ENCODE measurements around the gene LRPPRC. TPM values are rescaled to one million over a fixed set of nuclear protein-coding genes. Genes with fewer than 3 reads are reported as not detected.

Gene LRPPRC
- polyA plus RNA-seq, 3 donors = 114 to 131 (median 115) TPM

DNA sequence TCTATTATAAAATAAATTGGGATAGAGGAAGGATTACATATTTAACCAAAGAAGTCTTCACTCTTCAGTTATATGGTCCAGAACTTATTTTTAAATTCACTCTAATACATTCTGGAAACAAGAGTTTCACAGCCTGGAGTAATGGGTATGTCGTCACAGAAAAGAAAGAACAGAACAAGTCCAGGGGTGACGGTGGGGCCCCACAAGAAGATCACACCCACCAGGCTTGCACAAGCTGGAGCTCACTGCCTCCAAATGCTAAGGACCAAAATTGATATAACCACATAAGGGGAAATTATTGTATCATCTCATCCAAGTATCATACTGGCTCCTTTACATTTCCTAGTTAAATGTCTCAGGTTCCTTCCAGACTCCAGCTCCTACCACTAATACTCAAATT lies 11.3 kb downstream of the LRPPRC start:
- no peak for DNase-seq (ENCODE audit: low read depth in 3 of 3, low spot score in 2 of 3)

DNA sequence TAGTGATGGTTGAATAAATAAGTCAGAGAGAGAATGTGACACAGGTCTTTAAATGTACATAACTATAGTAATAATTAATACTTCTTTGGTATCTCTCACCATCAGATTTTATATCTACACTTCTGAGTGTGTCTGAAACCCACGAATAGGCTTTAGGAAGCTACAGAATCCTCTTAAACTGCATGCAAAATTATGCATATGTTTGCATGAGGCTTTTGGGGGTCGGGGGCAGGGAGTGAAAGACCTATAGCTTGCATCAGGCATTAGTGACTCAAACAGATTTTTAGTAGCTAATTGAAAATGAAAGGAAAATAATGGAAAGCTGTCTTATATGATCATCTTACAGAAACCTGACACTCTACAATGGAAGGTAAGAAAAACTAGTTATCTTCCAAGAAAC lies 14.9 kb downstream of the LRPPRC start:
- no peak for DNase-seq (ENCODE audit: low read depth in 3 of 3, low spot score in 2 of 3)

DNA sequence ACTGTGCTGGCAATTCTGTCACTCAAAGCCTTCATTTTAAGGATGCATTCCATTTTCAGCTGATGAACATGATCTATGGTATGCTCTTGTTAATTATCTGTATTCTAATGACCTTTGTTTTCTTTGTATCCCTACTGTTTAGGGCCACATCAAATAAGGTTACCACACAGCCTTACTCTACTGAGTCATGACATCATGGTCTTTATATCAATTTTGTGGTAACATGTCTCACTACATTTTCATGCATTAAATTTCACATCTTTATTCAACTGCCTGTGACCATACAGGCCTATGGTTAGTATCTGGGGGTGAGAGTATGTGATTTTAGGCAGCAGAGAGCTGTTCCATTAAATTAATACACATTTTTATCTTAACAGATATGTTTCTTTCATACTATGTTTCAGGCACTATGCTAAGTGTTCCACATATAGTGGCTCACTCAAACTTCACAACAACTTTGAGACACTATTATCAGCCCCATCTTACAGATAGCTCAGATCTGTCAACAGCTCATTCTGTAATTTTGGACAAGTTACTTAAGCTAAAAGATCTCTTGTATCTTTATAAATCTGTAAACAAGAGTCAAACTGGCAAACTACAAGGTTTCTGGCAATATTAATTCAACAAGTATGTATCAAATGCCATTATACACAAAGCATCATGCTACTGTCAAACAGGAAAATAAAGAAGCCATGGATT lies 18.0 kb downstream of the LRPPRC start:
- no peak for DNase-seq (ENCODE audit: low read depth in 3 of 3, low spot score in 2 of 3)

DNA sequence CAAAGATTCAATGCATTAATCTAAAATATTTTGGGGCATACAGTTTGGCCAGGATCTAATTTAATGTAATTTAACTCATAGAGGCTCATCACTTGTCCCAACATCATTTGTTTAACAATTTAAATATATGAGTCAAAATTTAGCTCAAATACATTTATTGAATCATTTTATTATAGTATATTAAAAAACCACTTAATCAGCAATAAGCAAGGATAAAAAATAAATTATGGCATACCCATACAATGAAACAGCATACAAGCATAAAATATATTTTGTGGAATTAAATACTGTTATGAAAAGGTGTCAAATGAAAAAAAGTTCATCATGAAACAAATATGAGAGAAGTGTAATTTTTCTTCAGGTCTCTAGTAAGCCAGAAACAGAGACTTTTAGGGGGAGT lies 34.9 kb downstream of the LRPPRC start:
- no peak for DNase-seq (ENCODE audit: low read depth in 3 of 3, low spot score in 2 of 3)

DNA sequence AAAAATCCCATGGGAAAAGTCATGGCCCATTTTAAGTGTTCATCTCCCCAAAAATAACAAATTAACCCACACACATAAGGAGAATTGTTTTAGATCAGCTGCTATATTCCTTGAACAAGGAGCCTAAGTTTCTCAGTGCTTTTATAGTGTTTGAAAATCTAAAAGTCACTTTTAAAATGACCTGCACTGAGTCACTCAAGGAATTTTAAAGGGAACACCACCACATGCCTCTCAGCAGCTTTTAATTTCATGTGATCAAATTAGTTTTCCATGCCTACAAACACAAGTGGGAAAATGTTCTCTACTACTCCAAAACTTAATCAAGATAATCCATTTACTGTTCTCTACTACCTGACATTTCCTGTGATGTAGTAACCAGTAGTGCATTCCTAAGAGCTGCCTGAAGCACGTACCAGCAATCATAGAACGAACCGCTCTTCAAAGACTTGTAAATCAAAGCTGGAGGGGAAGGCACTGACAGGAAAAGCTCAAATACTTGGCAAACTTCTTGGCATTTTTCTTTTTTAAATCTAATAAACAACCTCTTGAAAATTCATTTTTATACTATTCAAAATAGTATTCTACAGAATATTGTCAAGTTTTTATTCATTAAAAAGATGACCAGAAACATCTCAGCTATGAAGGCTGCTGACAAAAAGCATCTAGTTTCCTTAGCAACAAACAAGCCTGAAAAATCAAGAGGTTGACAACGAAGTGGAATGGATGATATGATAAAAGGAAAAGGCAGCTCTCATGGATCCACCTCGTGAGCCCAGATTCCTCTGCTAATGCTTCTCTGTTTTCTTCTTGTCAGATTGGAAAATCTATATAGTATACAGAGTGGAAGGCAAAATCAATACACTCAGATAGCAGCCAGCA lies 37.2 kb downstream of the LRPPRC start:
- DNase-seq (ENCODE audit: low read depth in 3 of 3, low spot score in 2 of 3) = no peak

DNA sequence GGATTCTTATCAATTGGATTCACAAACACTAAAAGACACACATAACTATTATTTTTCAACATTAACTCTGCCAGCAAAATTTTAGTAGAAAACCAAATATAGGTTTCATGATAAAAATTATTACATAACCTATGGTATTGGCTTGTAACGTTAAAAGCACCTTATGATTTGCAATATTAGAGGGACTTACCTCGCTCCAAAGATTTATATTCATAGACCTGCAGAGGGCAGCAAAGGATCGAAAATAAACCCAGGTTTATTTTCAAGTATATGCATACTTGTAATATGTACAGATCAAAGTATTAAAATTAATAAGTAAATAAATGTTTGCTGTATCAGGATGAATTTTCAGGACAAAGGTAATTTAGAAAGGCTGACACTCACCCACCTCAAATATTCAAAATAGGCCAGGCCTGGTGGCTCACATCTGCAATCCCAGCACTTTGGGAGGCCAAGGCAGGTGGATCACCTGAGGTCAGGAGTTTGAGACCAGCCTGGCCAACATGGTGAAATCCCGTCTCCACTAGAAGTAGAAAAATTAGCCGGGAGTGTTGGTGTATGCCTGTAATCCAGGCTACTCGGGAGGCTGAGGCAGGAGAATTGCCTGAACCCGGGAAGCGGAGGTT lies 45.3 kb downstream of the LRPPRC start:
- peak in 1 of 3 donors; percentile 4 for DNase-seq (ENCODE audit: low read depth in 3 of 3, low spot score in 2 of 3)

DNA sequence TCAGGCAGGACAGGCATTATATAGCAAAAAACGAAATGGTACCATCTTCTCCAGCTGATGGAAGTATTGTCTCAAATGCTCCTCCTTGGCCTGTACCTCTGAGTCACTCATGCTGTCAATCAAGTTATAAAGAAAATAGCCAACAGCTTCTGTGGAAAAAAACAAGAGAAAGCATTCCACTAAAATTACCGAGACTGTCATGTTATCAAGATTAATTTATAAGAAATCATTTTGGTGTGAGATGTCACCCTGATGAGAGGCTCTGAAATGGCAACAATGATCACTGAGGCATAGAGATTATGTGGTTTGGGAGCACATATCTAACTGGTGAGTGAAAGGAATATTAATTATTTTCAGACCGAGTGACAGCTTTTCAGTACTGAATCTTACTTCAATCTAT lies 47.4 kb downstream of the LRPPRC start:
- DNase-seq (ENCODE audit: low read depth in 3 of 3, low spot score in 2 of 3) = no peak

DNA sequence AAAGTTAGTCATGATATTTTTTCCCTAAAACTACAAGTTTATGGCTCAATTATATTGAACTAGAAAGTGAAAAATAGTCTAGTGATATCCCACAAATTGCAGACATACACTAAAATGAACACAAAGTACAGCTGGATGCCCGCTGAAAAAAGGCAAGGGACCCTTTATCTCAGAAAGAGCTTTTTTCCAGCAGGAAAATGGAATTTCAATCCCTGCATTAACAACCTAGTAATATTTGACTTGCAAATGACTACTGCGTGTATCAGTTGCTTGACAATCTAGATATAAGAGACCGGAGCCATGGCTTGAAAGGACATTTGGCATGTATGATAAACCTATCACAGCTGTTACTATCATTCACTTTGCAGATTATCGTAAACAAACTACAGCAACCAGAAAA lies 49.1 kb downstream of the LRPPRC start:
- DNase-seq (ENCODE audit: low read depth in 3 of 3, low spot score in 2 of 3) = no peak

DNA sequence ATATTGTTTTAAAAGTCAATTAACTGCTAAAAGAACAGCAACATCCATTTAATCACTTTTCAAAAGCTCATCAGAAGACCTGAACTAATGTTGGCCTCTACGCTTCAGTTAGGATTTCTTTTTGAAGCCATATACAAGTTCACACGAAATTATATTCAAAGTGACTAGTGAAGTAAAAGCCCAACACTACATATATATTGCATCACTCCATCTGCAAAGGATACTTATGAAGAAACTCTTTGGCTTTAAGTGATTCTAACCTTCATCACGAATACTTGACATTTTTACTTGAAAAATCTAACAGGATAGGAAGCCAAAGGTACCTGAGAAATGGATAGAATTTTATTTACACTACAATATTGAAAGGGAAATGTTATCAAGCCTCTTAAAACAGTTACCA lies 50.4 kb downstream of the LRPPRC start:
- DNase-seq (ENCODE audit: low read depth in 3 of 3, low spot score in 2 of 3) = no peak

DNA sequence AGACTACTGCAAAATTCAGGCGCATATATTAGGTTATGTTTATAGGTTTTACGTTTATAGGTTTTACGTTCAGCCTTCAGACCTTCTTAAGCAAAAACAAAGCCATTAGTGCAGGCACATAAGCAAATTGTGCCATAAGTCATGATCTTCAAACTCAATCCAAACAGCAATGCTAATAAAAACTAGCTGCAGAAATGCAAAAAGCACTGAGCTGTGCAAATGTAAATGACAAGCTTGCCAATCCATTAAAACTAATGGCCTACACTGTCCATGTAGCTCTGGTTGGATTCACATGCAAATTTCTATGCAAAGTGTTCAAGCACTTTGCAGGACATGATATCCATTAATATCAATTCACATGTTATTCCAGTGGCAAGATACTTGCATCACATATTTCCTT lies 50.9 kb downstream of the LRPPRC start:
- DNase-seq (ENCODE audit: low read depth in 3 of 3, low spot score in 2 of 3) = no peak

DNA sequence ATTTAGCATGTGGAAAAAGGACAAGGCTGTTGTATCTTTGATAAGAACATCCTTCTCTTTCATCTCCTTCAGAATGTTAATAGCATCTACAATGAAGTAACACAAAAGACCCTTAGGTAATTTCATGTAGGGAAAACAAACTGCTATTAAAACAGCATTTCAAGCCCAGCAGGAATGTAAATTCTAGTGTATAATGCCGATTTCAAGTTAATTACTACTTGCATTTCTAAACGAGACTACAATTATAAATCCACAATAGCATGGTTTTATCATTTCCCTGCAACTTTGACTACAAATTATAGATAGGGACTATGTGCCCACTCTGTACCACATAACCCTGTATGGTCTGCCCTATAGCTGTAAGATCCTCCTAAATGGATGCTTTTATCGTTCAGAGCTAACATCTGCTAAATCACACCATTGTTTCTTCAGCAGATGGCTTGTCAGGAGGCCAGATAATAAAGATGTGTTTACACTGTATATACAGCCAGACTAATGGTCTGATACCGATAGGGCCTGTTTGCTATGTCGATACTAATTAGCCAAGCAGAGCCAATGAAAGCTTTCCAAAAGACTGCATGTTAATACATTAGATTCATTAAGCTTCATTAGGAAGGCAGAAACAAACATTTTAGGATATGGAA lies 51.9 kb downstream of the LRPPRC start:
- no peak for DNase-seq (ENCODE audit: low read depth in 3 of 3, low spot score in 2 of 3)

DNA sequence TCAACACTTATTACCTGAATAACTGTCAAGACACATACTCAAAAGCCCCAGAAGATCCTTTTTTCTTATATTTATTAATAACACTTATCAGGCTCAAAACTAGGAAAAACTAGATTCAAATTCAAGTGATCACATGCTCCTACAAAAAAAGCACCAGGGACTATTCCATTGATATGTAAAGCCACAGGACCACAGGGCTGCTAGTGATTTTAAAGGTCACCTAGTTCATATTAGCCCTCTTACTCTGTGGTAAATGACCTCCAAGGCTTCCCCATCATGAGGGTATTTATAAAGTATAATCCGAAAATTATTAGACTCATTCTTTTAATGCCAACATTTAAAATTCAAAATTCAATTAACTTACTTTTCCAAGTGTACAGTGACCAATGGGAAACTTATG lies 52.5 kb downstream of the LRPPRC start:
- no peak for DNase-seq (ENCODE audit: low read depth in 3 of 3, low spot score in 2 of 3)

DNA sequence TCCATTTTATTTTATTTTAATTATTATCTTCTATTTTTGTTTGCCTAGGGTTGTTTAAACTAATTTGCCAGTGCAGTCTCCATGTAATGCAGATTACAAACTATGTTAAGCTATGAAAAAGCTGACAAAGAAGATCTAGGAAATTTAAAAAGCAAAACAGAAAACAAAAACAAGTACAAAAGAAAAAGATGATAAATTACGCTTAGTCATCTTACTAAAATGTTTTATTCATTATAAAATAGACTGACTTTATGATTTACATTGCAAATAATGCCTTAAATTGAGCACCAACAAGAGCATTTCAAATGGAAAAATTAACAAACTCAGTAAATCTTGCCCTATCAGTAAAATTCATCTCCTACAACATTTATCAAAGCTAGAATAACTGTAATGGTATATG lies 52.9 kb downstream of the LRPPRC start:
- DNase-seq (ENCODE audit: low read depth in 3 of 3, low spot score in 2 of 3) = no peak

DNA sequence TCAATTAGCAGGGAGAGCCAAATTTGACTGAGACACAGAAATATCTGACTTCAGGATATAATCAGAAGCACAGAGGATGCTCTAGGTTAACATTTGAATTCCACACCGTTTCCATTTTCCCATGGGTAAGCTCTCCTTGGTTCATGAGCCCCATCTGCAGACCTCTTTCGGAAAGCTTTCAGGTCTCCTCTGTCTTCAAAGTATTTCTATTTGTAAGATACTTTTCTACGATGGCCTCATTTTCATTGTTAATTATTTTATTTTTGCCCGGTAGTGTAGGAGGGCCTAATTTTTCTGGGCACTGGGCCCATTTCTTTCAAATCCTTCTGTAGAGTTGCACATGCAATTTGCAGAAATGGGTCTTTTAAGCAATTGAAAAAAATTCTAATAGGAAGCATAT lies 53.8 kb downstream of the LRPPRC start:
- DNase-seq (ENCODE audit: low read depth in 3 of 3, low spot score in 2 of 3) = no peak

DNA sequence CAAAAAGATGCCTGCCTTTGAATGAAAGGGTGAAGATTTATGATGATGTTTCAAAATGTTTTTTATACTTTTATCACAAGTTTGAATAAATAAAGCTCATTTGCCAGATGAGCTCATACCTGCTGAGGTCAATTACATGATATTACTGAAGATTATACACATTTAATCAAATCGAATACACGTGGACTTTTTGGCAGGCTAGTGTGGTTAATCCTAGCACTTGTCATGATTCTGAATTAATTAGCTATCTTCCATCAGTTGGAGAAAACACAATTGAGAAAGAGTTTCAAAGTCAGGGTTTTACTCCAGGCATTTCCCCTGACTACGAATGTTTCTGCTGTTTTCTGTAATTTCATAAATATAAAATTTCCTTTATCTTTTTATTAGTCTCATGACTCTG lies 54.4 kb downstream of the LRPPRC start:
- DNase-seq (ENCODE audit: low read depth in 3 of 3, low spot score in 2 of 3) = no peak

DNA sequence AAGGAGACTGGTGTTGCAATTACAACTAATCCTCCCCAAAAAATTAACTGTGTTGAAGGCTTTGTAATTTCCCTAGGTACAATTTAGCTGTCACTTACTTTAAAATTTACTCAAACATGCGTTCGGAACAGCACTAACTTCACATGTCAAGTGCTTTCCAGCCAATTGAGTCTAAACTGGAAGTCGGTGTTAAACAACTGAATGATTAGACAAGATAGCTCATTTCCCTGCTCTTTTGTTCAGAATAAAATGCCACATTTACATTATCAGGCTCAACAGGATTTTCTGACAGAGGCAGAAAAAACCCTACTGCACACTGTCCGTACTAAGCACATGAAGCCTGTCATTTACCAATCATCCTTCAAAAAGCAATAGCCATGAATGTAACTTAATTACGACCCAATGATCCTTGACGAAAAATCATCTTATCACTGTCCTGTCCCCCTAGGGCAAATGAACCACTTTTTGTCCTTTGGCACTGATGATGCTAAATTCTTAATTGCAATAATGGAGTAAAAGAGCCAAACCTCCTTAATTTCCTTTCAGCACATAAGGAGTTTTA lies 56.0 kb downstream of the LRPPRC start:
- no peak for DNase-seq (ENCODE audit: low read depth in 3 of 3, low spot score in 2 of 3)

DNA sequence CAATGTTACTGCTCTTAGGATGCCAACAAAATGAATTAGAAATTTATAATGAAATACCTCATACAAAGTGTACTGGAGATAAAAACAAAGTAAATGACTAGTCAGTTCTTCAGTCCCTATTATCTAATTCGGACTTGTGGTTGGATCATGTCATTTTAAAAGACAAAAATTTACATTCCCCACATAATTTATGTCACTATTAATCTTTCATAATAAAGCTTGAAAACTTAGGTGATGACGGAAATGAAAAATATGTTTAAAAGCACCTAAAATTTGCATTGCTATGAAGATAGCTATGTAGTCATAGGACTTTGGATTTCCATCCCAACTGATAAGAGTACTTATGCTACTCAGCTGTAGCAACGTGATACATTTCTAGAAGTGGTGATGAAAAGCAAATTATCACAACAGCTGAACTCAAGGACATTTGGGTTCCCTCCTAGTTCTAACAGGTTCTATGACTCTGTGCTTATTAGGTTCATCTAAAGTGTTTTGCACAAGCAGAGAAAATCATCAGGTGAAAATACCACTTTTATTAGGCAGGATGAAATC lies 58.4 kb downstream of the LRPPRC start:
- no peak for DNase-seq (ENCODE audit: low read depth in 3 of 3, low spot score in 2 of 3)

DNA sequence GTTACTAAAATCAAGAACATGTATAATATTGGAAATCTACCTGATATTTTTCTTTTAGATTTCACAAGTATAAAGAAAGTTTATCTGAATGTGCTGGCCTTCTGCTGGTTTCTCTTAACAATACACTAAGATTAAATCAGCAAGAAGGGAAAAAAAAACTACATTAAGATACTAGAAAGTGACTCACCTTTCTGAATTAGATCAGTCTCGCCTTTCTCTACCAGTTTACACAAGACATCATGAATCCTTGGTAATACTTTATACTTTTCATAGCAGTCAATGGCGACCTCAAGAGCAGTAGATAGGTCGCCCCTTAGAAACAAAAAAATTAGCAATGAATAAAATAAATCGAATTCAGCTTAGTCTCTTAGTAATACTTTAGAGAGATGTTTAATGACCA lies 61.2 kb downstream of the LRPPRC start:
- DNase-seq (ENCODE audit: low read depth in 3 of 3, low spot score in 2 of 3) = no peak

DNA sequence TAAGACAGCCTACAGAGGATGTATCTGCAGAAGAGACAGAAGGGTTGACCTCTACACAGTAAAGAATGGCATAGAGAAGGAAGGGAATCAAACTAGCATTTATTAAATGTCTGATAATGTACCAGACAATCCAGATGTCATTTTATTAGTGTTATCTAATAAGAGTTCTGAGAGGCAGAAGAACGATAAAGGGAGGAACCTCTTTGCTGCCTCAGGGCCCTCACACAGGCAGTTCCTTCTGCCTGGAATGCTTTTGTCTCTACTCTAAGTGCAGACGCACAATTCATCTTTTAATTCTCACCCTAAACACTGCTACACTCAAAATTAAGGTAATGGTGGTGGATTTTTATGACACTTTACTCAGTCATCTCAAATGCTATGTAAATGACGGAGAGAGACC lies 64.5 kb downstream of the LRPPRC start:
- DNase-seq (ENCODE audit: low read depth in 3 of 3, low spot score in 2 of 3) = no peak

DNA sequence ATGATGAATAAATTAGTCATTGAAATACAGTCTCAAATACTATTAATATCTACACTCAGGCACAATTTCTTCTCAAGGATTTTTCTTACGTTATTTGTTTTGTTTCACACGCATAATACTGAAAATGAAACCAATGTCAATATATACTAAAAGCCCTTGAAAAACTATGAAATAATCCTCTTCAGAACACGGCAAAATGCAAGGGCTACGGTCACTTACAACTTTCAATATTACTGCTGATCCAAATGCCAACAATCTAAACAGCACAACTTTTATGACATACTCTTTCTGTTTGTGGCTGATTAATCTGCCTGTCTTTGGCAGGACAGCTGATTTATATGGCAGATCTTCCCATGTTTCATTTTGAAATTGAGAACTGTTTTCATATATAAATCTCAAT lies 68.3 kb downstream of the LRPPRC start:
- DNase-seq (ENCODE audit: low read depth in 3 of 3, low spot score in 2 of 3) = no peak

DNA sequence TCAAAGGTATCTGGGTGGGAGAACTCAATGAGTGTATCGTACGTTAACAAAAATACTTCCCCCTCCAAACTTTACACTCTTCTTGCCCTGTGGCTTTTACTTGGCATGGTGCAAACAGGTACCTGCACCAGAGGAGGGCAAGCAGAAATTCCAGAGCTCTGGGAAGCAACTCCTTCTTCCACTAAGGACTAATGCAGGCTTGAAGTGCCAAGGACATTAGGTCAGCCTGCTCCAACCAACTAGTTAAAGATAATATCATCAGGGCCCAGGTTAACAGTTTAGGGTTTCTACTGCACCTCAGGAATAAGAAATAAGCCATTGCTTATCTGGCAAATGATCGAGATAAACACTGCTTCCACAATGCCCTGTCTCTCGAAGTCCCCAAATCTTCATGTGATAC lies 70.4 kb downstream of the LRPPRC start:
- DNase-seq (ENCODE audit: low read depth in 3 of 3, low spot score in 2 of 3) = no peak

All from right renal cortex interstitium (tissue), 3 donors.